RPMI7951 (cell line): Measurements from ENCODE around the gene RRAD. TPM values are rescaled to one million over a fixed set of nuclear protein-coding genes. Genes with fewer than 3 reads are reported as not detected.

Experiments used
- DNase-seq: peaks from one replicate; pipeline ENCODE4 v3.0.0-alpha.2; 2012; ENCODE audit warnings: low read depth
- total RNA-seq: library from RNA; depleted of rRNA; stranded (reverse); fragments of >200 nt; shearing (Covaris generic); gene quantifications from 2 replicates; pipeline ENCODE4 v1.2.3, GENCODE V29; 2014; rRNA removed

The RRAD gene
- total RNA-seq, 1 experiment from 2014 or later: 3.4 TPM

GRCh38 chr16:66881014-66881417 lies 44.3 kb downstream of the RRAD start:
- DNase-seq: no peak

- peak; percentile 95 for DNase-seq
Observed at GRCh38 chr16:66880288-66881013, 44.9 kb downstream of the RRAD start, which contains the start of gene PDP2. TSS of gene PDP2 (plus strand) at chr16:66880515. CDS start at chr16:66884285, 3,770 bp downstream.

- DNase-seq: peak; percentile 76
Observed at GRCh38 chr16:66878067-66878466, 47.3 kb downstream of the RRAD start.

- peak; percentile 86 for DNase-seq
Observed at GRCh38 chr16:66874079-66874775, 51.1 kb downstream of the RRAD start.

GRCh38 chr16:66873685-66874055 lies 51.7 kb downstream of the RRAD start:
- no peak for DNase-seq

- peak; percentile 100 for DNase-seq
Observed at GRCh38 chr16:66872943-66873684, 52.2 kb downstream of the RRAD start.

GRCh38 chr16:66872559-66872942 lies 52.8 kb downstream of the RRAD start:
- no peak for DNase-seq

- DNase-seq: no peak
Observed at GRCh38 chr16:66871840-66872239, 53.5 kb downstream of the RRAD start.

Other genes starting within 250 kb of the RRAD start
- 20.5 and 22.4 TPM in 2 replicates for gene CMTM4, start 228.8 kb downstream of the RRAD start, total RNA-seq
- 60.1 and 63.3 TPM in 2 replicates for gene DYNC1LI2, start 173.9 kb downstream of the RRAD start, total RNA-seq
- not detected in 2 replicates for gene TERB1, start 124.0 kb downstream of the RRAD start, total RNA-seq
- gene NAE1, start 94.6 kb downstream of the RRAD start, total RNA-seq: 125 and 135 TPM in 2 replicates
- gene CA7, start 81.1 kb downstream of the RRAD start, total RNA-seq: not detected in 2 replicates
- gene PDP2, start 45.0 kb downstream of the RRAD start, total RNA-seq: 6.1 and 6.6 TPM in 2 replicates
- gene CDH16, start 6.7 kb downstream of the RRAD start, total RNA-seq: not detected in 2 replicates
- 254 and 336 TPM in 2 replicates for gene CIAO2B, start 8.9 kb upstream of the RRAD start, total RNA-seq
- gene CES2, start 10.0 kb upstream of the RRAD start, total RNA-seq: 19.2 and 21.3 TPM in 2 replicates
- gene CES3, start 35.7 kb upstream of the RRAD start, total RNA-seq: 0.10 TPM in 1 of 2 replicates, not detected in the other
- 0.72 TPM in 1 of 2 replicates, not detected in the other for gene CES4A, start 63.1 kb upstream of the RRAD start, total RNA-seq
- gene CBFB, start 103.6 kb upstream of the RRAD start, total RNA-seq: 98.3 and 105 TPM in 2 replicates
- 13.7 and 18.0 TPM in 2 replicates for gene PHAF1, start 184.4 kb upstream of the RRAD start, total RNA-seq
- 24.0 and 25.6 TPM in 2 replicates for gene B3GNT9, start 225.5 kb upstream of the RRAD start, total RNA-seq
- gene TRADD, start 234.4 kb upstream of the RRAD start, total RNA-seq: 13.0 and 29.5 TPM in 2 replicates
- 4.2 and 10.2 TPM in 2 replicates for gene FBXL8, start 234.4 kb upstream of the RRAD start, total RNA-seq
- 3.7 and 4.7 TPM in 2 replicates for gene HSF4, start 239.2 kb upstream of the RRAD start, total RNA-seq
- 29.4 and 32.3 TPM in 2 replicates for gene NOL3, start 245.0 kb upstream of the RRAD start, total RNA-seq